HPDE6-E6E7 (cell line): ENCODE measurements around the gene PARP14.
"Not testable (repeated sequence)": the region's sequence is repeated elsewhere in the genome, so short reads cannot be mapped to it uniquely, and the experiment has no call there.

ENCODE experiments used
- DNase-seq: peaks from one replicate; pipeline ENCODE4 v3.0.0; 2011; ENCODE audit warnings: missing footprints; ENCODE audit errors: extremely low spot score

The PARP14 gene, protein sequence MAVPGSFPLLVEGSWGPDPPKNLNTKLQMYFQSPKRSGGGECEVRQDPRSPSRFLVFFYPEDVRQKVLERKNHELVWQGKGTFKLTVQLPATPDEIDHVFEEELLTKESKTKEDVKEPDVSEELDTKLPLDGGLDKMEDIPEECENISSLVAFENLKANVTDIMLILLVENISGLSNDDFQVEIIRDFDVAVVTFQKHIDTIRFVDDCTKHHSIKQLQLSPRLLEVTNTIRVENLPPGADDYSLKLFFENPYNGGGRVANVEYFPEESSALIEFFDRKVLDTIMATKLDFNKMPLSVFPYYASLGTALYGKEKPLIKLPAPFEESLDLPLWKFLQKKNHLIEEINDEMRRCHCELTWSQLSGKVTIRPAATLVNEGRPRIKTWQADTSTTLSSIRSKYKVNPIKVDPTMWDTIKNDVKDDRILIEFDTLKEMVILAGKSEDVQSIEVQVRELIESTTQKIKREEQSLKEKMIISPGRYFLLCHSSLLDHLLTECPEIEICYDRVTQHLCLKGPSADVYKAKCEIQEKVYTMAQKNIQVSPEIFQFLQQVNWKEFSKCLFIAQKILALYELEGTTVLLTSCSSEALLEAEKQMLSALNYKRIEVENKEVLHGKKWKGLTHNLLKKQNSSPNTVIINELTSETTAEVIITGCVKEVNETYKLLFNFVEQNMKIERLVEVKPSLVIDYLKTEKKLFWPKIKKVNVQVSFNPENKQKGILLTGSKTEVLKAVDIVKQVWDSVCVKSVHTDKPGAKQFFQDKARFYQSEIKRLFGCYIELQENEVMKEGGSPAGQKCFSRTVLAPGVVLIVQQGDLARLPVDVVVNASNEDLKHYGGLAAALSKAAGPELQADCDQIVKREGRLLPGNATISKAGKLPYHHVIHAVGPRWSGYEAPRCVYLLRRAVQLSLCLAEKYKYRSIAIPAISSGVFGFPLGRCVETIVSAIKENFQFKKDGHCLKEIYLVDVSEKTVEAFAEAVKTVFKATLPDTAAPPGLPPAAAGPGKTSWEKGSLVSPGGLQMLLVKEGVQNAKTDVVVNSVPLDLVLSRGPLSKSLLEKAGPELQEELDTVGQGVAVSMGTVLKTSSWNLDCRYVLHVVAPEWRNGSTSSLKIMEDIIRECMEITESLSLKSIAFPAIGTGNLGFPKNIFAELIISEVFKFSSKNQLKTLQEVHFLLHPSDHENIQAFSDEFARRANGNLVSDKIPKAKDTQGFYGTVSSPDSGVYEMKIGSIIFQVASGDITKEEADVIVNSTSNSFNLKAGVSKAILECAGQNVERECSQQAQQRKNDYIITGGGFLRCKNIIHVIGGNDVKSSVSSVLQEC (N-terminal part only)

DNA sequence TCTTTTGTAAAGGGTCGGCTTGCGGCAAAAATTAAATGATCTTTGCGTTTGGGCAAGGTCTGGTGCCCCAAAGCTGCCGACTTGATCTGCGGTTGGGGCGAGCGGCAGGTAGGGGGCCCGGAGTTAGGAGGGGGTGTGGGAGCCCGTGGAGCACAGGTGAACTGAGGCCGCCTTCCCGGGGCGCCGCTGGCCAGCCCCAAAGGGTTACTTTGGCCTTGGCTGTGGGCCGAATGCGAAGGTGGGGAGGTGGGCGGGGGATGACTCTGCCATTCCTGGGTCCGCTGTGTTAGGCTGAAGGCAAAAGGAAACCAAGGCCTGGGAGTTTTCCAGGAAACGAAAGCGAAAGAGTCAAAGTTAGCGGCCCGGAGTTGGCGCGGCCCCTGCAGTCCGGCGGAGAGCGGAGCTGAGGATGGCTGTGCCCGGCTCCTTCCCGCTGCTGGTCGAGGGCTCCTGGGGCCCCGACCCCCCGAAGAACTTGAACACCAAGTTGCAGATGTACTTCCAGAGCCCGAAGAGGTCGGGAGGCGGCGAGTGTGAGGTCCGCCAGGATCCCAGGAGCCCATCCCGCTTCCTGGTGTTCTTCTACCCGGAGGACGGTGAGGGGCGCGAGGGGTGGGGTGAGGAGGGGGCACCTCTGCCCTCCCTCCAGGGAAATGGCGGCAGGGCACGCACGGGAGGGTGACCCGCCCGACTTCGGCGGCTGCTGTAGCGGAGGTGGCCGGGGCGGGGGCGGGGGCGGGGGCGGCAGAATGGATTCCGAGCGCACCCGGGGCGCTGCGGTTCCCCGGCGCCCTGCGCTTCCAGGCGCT lies at the start of gene PARP14:
PARP14 (plus strand) TSS at position 365 of the 809 bp plus-strand sequence; CDS start at position 410, 45 bp downstream.
- DNase-seq, result peak; percentile 61

DNA sequence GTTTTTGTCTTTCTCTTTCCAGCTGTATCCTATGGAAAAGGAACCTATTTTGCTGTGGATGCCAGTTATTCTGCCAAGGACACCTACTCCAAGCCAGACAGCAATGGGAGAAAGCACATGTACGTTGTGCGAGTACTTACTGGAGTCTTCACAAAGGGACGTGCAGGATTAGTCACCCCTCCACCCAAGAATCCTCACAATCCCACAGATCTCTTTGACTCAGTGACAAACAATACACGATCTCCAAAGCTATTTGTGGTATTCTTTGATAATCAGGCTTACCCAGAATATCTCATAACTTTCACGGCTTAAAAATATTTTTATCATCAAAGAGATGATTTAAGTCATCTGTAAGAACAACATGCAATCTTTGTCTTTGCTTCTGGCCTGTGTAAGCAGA lies 44.9 kb upstream of the PARP14 start:
- DNase-seq, result peak; percentile 19

DNA sequence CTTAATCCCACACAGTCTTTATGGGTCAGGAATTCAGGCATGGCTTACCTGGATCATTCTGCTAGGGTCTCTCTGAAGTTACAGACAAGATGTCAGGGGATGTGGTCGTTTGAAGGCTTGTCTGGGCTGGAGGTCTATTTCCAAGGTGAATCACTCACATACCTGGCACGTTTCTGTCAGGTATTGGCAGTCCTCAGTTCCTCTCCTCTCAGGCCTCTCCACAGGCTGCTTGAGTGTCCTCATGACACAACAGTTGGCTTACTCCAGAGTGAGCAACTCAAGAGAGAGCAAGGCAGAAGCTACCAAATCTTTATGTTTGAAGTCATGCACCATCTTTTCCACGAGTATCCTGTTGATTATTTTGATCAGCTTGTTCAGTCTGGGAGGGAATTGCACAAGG lies 43.9 kb upstream of the PARP14 start:
- no peak for DNase-seq

DNA sequence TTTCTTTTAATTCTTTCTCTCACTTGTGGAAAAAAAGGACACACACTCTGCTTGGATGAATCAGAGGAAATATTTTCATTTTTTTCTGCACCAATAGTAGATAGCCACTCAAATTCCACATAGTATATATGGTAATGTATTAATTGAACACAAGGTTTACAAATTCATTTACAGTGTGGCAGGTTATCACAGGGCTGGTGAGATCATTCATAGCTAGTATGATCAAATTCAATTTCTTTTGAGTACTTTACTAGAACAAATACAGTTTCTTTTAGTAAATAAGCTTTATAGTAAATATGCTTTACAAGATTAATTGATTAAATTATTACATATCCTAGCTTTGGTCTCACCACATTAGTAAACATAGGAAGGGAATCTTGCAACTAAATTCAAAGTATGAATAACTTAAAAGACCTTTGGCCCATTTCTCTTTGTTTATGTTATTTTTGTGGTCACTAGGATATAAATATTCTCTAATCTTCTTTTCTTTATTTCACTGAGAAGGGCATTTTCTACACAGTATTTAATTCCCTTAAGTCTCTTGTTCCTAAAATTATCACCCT lies 40.1 kb upstream of the PARP14 start:
- no peak for DNase-seq

DNA sequence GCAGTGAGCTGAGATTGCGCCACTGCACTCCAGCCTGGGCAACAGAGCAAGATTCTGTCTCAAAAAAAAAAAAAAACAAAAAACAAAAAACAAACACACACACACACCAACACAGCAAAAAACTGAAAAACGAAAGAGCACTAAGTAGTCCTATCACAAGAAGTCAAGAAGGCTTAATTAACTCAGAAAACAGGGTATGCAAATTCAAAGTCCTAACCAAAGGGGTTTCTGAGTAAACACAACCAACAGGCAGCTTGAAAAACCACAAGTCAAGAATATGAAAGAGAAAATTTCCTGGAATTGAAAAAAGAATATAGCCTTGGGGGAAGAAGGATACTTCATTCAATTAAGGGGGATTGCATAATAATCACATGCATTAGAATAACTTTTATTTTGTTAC lies 37.7 kb upstream of the PARP14 start:
- DNase-seq, result no peak

DNA sequence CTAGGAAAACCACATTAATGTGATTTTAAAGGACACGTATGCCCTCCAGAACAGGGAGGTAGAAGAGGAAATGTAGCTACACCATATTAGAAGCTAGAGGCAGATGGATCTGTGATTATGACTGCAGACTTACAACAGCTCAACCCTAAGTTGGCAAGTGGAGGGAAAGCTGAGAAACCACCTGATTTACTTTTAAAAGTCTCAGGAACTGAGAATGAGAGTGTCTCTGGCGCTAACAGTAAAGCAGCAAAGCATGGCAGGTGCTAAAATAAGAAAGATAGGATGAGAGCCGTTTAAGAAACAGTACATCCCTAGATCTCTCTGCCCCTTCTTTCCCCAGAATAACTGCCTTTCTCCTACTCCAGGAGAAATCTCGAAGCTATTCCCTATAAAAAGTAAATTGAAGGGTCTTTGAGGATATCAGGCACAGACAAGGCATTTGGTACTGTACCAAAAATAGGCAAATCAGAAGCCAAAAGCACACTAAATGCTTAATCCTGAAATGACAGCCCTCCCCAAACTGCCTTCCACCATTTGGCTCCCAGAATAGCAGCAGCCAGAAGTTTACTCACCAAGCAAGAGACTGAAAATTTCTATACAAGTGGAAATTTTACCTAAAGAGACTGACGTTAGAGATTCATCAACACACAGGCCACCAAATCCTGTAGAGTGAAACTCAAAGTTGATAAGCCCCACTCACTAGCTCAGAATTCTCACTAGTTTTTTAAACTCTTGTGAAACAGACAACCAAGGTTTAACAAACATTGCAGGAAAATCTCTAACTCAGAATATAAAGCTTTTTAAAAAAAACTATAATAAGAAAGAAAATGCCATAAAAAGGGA lies 34.3 kb upstream of the PARP14 start:
- DNase-seq, result no peak

DNA sequence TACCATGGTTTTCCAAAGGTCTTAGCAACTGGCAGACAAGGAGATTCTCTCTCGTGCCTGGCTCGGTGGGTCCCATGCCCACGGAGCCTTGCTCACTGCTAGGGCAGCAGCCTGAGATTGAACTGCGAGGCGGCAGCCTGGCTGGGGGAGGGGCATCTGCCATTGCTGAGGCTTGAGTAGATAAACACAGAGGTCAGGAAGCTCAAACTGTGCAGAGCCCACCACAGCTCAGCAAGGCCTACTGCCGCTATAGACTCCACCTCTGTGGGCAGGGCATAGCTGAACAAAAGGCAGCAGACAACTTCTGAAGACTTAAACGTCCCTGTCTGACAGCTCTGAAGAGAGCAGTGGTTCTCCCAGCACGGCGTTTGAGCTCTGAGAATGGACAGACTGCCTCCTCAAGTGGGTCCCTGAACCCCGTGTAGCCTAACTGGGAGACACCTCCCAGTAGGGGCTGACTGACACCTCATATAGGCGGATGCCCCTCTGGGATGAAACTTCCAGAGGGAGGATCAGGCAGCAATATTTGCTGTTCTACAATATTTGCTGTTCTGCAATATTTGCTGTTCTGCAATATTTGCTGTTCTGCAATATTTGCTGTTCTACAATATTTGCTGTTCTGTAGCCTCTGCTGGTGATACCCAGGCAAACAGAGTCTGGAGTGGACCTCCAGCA lies 29.3 kb upstream of the PARP14 start:
- DNase-seq, result not testable (repeated sequence)

DNA sequence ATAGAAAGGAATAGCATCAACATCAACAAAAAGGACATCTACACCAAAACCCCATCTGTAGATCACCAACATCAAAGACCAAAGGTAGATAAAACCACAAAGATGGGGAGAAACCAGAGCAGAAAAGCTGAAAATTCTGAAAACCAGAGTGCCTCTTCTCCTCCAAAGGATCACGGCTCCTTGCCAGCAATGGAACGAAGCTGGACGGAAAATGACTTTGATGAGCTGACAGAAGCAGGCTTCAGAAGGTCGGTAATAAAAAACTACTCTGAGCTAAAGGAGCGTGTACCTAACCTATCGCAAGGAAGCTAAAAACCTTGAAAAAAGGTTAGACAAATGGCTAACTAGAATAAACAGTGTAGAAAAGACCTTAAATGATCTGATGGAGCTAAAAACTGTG lies 28.7 kb upstream of the PARP14 start:
- not testable (repeated sequence) for DNase-seq

DNA sequence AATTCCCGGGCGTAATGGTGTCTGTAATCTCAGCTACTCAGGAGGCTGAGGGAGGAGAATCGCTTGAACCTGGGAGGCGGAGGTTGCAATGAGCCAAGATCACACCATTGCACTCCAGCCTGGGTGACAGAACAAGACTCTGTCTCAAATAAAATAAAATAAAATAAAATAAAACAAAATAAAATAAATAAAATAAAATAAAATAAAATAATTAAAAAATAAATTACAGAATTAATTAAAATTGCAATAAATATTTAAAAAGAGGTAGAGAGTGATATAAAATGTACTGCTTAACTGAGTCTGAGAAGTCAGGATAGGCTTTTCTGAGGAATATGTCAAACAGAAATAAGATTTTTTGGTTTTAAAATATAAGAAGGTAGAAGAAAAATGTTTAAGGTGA lies 22.3 kb upstream of the PARP14 start:
- not testable (repeated sequence) for DNase-seq

DNA sequence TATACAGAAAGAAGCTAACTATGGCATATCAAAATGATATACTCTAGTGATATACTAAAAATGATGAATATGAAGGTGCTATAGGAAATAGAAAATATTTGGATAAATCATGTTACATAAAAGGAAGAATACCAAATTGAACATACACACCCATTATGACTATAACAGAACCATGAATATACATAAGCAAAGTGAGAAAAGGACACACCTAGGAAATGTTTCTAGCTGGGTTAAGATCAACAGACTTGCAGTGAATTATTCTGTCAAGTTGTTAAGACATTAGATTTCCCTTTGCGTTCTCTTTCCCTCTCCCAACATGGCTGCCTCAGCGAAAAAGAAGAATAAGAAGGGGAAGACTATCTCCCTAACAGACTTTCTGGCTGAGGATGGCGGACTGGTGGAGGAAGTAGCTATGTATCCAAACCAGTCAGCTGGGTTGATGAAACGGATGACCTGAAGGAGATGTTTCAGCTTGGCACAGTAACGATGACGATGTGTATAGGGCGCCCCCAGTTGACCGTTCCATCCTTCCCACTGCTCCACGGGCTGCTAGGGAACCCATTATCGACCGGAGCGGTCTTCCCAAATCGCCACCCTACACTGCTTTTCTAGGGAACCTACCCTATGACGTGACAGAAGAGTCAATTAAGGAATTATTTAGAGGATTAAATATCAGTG lies 20.2 kb upstream of the PARP14 start:
- no peak for DNase-seq

DNA sequence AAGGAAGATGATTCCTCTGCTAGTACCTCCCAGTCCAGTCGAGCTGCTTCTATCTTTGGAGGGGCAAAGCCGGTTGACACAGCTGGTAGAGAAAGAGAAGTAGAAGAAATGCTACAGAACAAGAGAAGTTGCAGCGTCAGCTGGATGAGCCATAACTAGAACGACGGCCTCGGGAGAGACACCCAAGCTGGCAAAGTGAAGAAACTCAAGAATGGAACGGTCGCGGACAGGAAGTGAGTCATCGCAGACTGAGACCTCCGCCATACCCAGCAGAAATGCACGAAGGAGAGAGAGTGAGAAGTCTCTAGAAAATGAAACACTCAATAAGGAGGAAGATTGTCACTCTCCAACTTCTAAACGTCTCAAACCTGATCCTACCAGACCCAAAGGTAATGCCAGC lies 19.0 kb upstream of the PARP14 start:
- DNase-seq, result no peak

DNA sequence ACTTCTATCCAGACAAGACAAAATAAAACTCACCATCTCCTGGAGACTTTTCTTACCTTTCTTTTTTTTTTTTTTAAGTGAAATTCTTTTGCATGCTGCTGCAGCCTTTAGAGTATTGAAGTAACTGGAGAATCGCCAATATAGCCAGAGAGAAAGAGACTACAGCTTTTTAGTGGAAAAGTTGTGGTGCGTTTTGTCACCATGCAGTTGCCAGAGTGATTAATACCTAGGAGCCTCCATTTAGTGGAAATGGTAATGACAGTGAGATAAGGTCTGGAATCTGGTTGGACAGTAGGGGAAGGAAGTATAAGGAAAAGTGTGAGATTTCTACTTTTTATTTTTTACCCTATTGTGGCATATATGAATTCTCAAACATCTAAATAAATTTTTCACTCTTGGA lies 18.1 kb upstream of the PARP14 start:
- DNase-seq, result no peak

DNA sequence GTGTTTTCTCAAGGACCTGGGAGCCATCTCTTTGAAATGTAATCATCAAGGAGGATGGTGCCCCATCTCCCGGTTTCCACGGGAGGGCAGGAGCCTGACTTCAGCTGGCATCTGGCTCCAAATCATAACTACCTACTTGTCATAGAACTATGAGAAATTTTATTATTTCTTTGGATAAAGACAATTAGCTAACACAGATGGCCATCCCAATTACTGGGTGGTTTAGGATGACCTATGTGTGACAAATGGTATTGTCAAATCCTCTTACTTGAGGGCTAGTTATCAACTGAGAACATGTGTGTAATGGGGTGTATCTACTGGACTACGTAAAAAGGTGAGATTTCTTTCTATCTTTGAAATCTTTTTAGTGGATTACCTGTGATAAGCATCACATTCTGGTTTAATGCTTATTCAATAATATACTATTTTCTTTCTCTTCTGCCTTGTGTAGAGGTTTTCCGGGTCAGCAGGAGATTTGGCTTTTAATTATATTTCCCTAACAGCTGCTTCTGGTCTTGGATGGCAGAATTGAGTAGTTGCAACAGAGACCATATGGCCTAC lies 15.3 kb upstream of the PARP14 start:
- DNase-seq, result no peak

DNA sequence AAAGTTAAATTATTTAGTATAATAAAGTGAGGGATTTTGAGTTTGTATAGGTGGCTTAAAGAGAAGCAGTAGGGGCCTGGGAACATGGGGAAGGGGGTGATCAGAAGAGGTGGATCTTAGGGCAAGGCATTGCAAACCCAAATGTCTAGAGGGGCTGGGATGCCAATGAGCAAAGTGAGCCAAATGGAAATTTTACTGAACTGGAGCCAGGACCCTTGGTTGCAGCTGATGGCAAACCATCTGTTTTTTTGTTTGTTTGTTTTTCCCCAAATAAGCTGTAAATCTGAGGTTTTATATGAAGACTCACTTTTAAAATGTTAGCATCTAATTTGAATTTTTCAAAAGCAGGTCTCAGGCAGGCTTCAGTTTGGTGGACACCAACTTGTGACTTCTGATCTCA lies 14.8 kb upstream of the PARP14 start:
- DNase-seq, result no peak

DNA sequence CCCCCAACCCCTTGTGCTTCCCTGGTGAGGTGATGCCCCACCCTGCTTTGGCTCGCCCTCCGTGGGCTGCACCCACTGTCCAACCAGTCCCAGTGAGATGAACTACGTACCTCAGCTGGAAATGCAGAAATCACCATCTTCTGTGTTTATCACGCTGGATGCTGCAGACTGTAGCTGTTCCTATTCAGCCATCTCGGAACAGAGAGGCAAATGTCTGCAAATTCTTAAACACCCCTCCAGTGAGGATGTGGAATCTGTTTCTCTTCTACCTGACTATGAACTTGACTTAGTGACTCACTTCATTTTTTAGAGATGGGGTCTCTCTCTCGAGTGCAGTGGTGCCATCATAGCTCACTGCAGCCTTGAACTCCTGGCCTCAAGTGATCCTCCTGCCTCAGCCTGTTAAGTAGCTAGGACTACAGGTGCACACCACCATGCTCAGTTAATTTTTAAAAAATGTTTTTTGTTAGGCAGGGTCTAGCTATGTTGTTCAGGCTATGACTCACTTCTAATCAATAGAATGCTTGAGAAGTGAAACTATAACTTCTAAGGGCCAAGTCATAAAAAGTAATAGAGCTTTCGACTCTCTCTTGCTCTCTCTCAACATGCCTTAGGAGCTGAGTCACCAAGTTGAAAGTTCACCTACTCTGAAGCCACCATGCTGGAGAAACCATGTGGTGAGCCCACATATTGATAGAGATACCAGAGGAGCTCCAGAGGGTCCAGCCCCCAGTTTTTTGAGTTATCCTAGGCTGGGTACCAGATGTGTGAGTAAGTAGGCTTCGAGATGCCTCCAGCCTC lies 11.5 kb upstream of the PARP14 start:
- no peak for DNase-seq

DNA sequence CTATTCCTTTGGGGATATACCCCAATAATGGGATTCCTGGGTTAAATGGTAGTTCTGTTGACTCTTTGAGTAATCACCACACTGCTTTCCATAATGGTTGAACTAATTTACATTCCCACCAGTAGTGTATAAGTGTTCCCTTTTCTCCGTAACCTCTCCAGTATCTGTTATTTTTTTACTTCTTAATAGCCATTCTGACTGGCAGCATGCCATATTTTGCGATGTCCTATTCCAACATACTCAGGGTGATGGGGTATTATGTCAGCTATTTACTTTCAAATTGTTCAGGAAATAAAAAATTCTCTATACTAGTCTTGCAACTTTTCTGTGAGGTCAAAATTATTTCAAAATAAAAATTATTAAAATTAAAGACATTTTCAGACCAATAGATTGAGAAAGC lies 9.1 kb upstream of the PARP14 start:
- DNase-seq, result no peak

DNA sequence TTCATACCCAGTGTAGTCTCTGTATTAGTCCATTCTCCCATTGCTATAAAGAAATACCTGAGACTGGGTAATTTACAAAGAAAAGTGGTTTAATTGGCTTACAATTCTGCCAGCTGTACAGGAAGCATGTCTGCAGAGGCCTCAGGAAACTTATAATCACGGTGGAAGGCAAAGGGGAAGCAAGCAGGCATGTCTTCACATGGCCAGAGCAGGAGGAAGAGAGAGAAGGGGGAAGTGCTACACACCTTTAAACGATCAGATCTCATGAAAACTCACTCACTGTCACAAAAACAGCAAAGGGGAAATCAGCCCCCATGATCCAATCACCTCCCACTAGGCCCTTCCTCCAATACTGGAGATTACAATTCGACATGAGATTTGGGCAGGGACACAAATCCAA lies 6.3 kb upstream of the PARP14 start:
- no peak for DNase-seq

DNA sequence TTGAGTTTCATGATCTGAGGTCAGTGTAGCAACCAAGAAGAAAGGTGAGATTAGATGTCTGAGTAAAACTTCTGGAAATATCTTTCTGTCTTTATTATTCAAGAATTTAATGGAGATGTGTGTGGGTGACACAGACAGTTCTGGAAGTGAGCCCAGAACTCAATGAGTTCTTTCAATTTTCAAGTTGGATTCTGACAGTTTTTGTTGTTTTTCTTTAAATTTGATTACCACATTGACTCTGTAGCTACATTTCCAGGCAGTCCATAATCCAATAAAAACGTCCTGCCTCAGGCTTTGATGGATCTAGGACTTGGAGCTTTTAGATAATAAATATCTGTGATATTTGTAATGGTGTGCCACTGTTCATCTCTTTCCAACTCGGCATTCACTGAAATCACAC lies 3.9 kb upstream of the PARP14 start:
- DNase-seq, result no peak
